ENCODE results near the gene BASP1.
"Not testable (repeated sequence)": the region's sequence is repeated elsewhere in the genome, so short reads cannot be mapped to it uniquely, and the experiment has no call there.

The BASP1 gene

GRCh38 chr5:17319095-17319494, 101.7 kb downstream of the BASP1 start:
- not testable (repeated sequence) for DNase-seq (ENCODE audit: low read depth, low spot score)

- no peak for DNase-seq (ENCODE audit: low read depth, low spot score)
Observed at GRCh38 chr5:17325770-17326599, 108.6 kb downstream of the BASP1 start.

Data from activated naive CD8-positive, alpha-beta T cell treated with anti-CD3 and anti-CD28 coated beads, Interleukin-2, amount 50 U/mL, for 16 hours (primary cell).